Stimulated activated effector memory CD8-positive, alpha-beta T cell treated with anti-CD3 and anti-CD28 coated beads, Interleukin-12 subunit alpha, Interleukin-12 subunit beta, amount 100 ng/mL, for 72 hours (primary cell): ENCODE measurements around the gene CHRNG.

Source experiments
- ATAC-seq: fragments of 150-1000 bp; cut with Tn5 transposase; 2 replicates; pipeline ENCODE4 v1.10.0; 2021
- DNase-seq, 2 donors: peaks; one replicate each; pipeline ENCODE4 v3.0.0; 2021 to 2022; ENCODE audit warnings: low spot score in 2 of 2
- H3K27ac Mint-ChIP-seq: one replicate; pipeline ENCODE4 v1.8.0; 2022; ENCODE audit warnings: mild to moderate bottlenecking, mixed read lengths
- H3K36me3 Mint-ChIP-seq: one replicate; pipeline ENCODE4 v1.8.0; 2022; ENCODE audit warnings: mild to moderate bottlenecking, mixed read lengths
- H3K4me1 Mint-ChIP-seq: one replicate; pipeline ENCODE4 v1.8.0; 2022; ENCODE audit warnings: mixed read lengths
- H3K4me3 Mint-ChIP-seq: one replicate; pipeline ENCODE4 v1.8.0; 2022; ENCODE audit warnings: mild to moderate bottlenecking, mixed read lengths
- H3K9me3 Mint-ChIP-seq: one replicate; pipeline ENCODE4 v1.8.0; 2022; ENCODE audit warnings: mixed read lengths

Gene CHRNG

DNA sequence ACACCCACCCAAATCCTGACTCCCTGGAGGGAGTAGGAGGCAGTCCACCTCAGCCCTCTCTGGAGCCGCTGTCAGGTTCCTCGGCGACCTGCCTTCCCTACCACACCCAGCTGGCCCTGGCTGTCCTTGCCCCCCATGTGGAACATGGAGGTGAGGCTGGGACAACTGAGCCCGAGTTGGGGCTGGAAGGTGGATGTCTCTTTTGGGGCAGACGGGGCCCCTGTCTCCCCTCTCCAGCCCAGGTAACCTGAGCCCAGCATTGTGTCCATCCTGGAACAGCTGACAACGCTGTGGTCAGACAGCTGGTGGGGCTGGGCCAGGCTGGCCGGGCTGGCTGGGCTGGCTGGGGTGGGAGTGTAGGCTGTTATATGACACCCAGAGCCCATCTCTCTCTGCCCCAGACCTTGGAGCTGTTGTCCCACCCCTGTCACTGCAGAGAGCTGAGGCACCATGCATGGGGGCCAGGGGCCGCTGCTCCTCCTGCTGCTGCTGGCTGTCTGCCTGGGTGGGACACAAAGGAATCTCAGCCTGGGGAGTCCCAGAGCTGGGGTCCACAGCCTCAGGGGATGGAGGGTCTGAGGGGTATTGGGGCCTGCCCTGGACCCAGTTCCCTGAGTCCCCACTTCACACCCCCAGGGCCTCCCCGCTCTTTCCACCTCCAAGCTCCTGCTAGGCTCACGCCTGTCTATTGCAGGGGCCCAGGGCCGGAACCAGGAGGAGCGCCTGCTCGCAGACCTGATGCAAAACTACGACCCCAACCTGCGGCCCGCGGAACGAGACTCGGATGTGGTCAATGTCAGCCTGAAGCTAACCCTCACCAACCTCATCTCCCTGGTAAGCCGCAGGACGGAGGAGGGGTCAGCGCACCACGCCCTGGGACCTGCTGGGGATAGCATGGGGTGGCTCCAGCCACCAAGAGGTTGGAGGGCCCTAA, at the start of gene CHRNG:
CHRNG (plus strand) TSS at position 395 of the 934 bp plus-strand sequence; CDS start at position 451, 56 bp downstream.
- peaks cover 28% of the 10 kb centered on the region for H3K4me1 Mint-ChIP-seq
- no peak within 1 kb of the TSS for H3K27ac Mint-ChIP-seq
- no peak for DNase-seq
- ATAC-seq = no peak
- no peaks in the 10 kb centered on the region for H3K36me3 Mint-ChIP-seq
- no peak within 1 kb of the TSS for H3K4me3 Mint-ChIP-seq
- no peaks in the 10 kb centered on the region for H3K9me3 Mint-ChIP-seq

DNA sequence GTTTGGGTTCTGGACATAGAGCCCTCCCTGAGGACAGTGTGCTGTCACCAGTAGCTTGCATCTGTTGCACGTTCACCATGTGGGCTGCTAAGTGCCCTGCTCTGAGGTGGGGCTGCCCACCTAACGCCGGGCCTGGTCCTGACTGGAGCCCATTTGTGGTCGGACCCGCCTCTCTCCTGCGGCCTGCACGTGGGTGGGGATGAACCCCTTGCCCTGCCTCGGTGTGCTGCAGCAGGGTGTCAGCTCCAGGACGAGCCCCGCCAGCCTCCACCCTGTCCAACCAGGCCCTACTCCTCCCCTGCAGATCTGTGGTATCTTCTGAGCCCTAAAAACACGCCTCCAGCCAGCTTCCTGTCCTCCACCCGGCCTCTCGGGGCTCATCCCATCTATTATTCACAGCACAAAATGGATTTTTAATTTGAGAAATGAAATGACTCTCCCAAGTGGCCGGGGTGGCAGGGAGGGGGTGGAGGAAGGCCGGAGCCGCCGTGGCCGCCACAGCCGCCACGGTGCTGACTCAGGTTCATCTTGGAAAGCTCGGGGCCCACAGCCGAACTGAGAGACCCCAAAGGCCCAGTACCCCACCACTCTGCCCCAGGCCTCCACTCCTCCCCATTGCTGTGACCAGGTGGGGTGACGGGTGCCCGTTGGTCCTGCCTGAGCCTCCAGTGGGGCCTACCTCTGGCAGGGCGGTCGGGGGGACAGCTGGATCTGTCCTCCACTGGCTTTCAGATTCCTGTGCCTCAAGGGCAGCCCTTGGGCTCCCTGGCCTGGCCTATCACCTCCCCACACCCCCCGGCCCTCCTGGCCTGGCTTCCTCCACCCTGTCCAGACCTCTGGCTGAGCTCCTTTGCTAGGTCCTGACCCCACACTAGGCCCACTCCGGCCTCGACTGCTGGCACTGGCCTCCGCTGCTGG, 49.0 kb upstream of the CHRNG start:
- no peaks in the 10 kb centered on the region for H3K36me3 Mint-ChIP-seq
- H3K4me3 Mint-ChIP-seq = no peak overlapping the region
- no peaks in the 10 kb centered on the region for H3K4me1 Mint-ChIP-seq

GRCh38 chr2:232491139-232491780, 48.2 kb upstream of the CHRNG start:
- no peak for ATAC-seq
- Mint-ChIP-seq H3K36me3 (no peaks in the 10 kb centered on the region), H3K4me3 (no peak overlapping the region), H3K4me1 (no peaks in the 10 kb centered on the region), H3K27ac (no peak overlapping the region), H3K9me3 (no peaks in the 10 kb centered on the region)
- DNase-seq = no peak

More for the DNA sequence above, 49.0 kb upstream of the CHRNG start:
- DNase-seq (no peak), ATAC-seq (no peak)
- Mint-ChIP-seq H3K9me3 (no peaks in the 10 kb centered on the region), H3K27ac (no peak overlapping the region)

GRCh38 chr2:232492236-232492848, 47.1 kb upstream of the CHRNG start:
- no peaks in the 10 kb centered on the region for H3K4me1 Mint-ChIP-seq
- ATAC-seq = no peak

DNA sequence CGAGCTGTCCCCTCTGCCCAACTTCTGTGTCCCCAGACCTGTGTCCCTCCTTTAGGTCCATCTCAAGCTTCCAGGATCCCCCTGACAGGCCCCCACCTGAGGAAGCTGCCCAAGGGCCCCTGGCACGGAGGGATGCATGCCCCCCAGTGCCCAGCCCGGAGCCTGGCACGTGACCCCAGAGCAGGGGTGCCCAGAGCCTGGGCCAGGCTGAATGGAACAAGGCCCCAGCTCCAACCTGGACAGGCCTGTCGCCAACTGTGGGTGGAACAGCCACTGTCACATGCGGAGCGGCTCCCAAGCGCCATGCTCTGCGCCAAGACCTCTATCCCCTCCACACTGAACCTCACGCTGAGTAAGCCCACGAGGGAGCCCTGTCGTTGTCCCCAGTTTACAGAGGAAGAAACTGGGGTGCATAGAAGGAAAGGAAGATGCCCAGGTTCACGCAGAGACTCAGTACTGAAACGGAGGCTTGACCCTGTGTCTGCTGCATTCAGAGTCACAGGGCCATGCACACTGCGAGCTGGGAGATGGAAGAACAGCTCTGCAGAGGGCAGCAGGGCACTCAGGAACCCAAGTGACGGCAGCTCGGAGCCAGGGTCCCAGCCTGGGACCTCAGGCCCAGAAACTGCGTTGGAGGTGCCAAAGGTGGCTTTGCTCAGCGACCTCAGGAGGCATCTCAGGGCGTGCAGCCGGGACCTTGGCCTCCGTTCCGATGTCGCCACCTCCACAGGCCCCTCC, 46.4 kb upstream of the CHRNG start:
- Mint-ChIP-seq H3K9me3 (no peaks in the 10 kb centered on the region), H3K4me1 (no peaks in the 10 kb centered on the region), H3K27ac (peak overlapping the region; percentile 46), H3K36me3 (no peaks in the 10 kb centered on the region), H3K4me3 (no peak overlapping the region)
- DNase-seq (no peak), ATAC-seq (no peak)

More at GRCh38 chr2:232492236-232492848, 47.1 kb upstream of the CHRNG start:
- Mint-ChIP-seq H3K9me3 (no peaks in the 10 kb centered on the region), H3K4me3 (no peak overlapping the region), H3K36me3 (no peaks in the 10 kb centered on the region), H3K27ac (peak overlapping the region; percentile 46)
- DNase-seq = no peak

DNA sequence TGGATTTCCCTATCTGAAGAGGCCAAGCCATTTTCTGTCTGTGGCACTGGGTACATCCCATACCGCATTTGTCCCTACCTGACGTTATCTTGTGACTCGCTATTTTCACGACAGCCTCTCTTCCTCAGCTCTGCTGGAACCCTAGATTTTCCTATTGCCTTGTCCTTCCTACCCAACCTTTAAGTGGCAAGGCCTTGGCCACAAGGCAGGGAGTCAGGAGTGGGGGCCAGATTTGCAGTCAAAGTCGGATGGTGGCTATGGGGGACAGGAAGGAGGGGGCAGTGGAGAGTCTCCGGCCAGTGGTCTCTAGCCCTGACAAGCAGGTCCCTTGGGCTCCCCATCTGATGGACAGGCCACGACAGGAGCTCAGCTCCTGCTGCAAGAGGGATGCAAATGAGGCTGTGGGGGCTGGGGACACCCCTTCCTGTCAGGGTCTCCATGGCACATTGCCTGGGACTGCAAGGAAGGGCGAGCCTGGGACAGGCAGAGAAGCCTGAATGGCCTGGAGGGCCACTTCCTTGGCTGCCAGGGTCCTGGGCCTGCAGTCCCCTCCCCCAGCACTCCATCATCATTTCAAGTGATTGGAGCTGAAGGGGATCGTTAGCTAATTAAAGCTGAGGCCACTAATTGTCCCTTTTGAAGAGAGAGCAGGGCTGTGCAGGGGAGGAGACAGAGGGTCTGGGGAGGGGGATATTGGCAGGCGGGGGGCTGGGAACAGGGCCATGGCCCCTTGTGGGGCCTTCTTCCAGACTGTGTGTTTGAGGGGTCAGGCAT, 45.6 kb upstream of the CHRNG start:
- Mint-ChIP-seq H3K9me3 (no peaks in the 10 kb centered on the region), H3K27ac (no peak overlapping the region), H3K36me3 (no peaks in the 10 kb centered on the region), H3K4me3 (no peak overlapping the region), H3K4me1 (no peaks in the 10 kb centered on the region)
- ATAC-seq (no peak), DNase-seq (no peak)

- Mint-ChIP-seq H3K36me3 (no peaks in the 10 kb centered on the region), H3K9me3 (no peaks in the 10 kb centered on the region), H3K27ac (no peak overlapping the region), H3K4me3 (no peak overlapping the region), H3K4me1 (no peaks in the 10 kb centered on the region)
- ATAC-seq = no peak
- no peak for DNase-seq
These were observed 45.0 kb upstream of the CHRNG start for GRCh38 chr2:232494542-232494941.

DNA sequence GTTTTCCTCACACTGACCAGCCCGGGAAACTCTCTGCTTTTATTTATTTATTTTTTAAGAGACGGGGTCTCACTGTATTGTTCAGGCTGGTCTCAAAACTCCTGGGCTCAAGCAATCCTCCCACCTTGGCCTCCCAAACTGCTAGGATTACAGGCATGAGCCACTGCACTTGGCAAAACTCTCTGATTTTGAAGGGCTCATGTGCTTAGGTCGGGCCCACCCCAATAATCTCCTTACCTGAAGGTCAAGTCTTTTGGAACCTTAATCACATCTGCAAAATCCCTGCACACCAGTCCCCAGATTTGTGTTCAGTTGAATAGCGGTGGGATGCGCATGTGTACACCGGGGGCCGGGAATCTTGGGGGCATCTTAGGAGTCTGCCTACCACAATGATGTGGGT, 44.2 kb upstream of the CHRNG start:
- no peak overlapping the region for H3K27ac Mint-ChIP-seq
- DNase-seq (no peak), ATAC-seq (no peak)
- no peak overlapping the region for H3K4me3 Mint-ChIP-seq
- no peaks in the 10 kb centered on the region for H3K9me3 Mint-ChIP-seq
- H3K36me3 Mint-ChIP-seq = no peaks in the 10 kb centered on the region
- no peaks in the 10 kb centered on the region for H3K4me1 Mint-ChIP-seq

DNA sequence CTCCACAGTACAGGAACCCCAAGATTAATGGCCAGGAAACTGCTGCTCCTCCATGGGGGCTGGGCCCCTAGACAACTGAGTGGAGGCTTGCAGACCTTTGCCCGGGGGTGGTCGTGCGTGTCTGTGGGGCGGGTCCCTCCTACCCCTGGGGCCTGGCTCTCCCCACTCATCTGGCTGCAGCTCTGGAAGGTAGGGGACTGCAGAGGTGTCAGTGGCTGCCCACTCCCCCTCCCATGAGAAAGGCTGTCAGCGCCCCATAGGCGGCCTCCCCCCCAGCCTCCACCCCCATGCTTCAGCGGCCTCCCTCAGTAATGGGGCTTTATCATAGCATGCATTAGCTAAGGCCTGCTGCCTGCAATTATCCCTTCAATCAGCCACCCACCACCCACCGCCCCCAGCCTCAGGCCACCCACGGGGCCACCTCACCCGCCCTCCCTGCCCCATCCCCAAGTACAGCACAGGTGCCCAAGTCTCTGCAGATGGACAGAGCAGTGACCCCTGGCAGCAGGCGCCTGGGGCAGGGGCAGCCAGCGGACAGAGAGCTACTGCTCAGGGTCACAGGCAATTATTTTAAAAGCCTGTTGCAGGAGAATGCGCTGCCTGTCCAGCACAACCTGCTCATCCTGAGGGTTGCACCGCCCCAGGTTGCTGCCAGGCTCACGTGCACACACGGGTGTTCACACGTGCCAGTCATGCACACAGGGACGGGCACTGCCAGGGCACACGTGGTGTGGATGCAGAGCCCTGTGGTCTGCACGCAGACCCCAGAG, 42.8 kb upstream of the CHRNG start:
- H3K27ac Mint-ChIP-seq = no peak overlapping the region
- H3K9me3 Mint-ChIP-seq = no peaks in the 10 kb centered on the region
- ATAC-seq (no peak), DNase-seq (no peak)
- H3K36me3 Mint-ChIP-seq = no peaks in the 10 kb centered on the region
- H3K4me1 Mint-ChIP-seq = no peaks in the 10 kb centered on the region
- H3K4me3 Mint-ChIP-seq = no peak overlapping the region

GRCh38 chr2:232497348-232497747, 42.1 kb upstream of the CHRNG start:
- H3K9me3 Mint-ChIP-seq = no peaks in the 10 kb centered on the region
- no peaks in the 10 kb centered on the region for H3K36me3 Mint-ChIP-seq
- ATAC-seq (no peak), DNase-seq (no peak)
- no peak overlapping the region for H3K27ac Mint-ChIP-seq
- peaks cover 1% of the 10 kb centered on the region for H3K4me1 Mint-ChIP-seq
- H3K4me3 Mint-ChIP-seq = no peak overlapping the region

GRCh38 chr2:232498452-232498851, 41.0 kb upstream of the CHRNG start:
- H3K36me3 Mint-ChIP-seq = no peaks in the 10 kb centered on the region
- H3K4me1 Mint-ChIP-seq = peaks cover 6% of the 10 kb centered on the region
- DNase-seq (no peak), ATAC-seq (no peak)
- H3K27ac Mint-ChIP-seq = no peak overlapping the region
- H3K9me3 Mint-ChIP-seq = no peaks in the 10 kb centered on the region
- H3K4me3 Mint-ChIP-seq = no peak overlapping the region

- no peak overlapping the region for H3K27ac Mint-ChIP-seq
- no peak for ATAC-seq
These were observed 38.1 kb upstream of the CHRNG start for GRCh38 chr2:232501331-232501771.

DNA sequence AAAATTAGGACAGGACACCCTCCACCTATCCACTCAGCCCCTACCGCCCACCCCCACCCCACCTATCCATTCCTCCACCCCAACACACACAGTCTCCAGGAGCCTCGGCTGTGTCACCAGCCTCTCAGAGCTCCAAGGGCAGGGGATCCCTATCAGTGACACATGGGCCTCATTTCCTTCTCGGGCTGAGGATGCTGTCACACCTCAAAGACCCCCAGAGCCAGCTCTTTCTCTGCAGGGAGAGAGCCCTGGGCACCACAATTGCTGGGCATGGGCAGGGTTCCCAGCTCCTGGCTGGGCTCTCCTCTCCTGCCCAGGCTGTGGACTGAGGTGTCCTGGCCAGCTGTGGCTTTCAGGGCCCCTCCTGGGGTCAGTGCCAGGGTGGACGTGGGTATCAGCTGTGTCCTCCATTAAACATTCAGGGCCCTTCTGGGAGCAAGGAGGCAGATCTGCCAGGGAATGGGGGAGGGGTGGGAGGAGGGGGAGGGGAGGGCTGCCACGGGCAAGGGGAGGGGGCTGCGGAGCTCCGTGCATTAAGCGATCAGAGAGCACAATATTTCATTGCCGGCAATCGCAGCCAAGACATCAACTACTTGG, 37.6 kb upstream of the CHRNG start:
- Mint-ChIP-seq H3K27ac (no peak overlapping the region), H3K4me3 (no peak overlapping the region), H3K9me3 (no peaks in the 10 kb centered on the region), H3K36me3 (no peaks in the 10 kb centered on the region), H3K4me1 (peaks cover 17% of the 10 kb centered on the region)
- DNase-seq = no peak
- no peak for ATAC-seq

More at GRCh38 chr2:232501331-232501771, 38.1 kb upstream of the CHRNG start:
- Mint-ChIP-seq H3K9me3 (no peaks in the 10 kb centered on the region), H3K36me3 (no peaks in the 10 kb centered on the region), H3K4me1 (peaks cover 17% of the 10 kb centered on the region), H3K4me3 (no peak overlapping the region)
- DNase-seq = no peak
